NCI-H2196 treated with DMSO at 0.1 percent for 48 hours (cell line): ENCODE data around the gene CDRT4.

ENCODE experiments used
- DNase-seq: peaks from one replicate; lab custom pipeline; 2025; ENCODE audit not compliant: unreplicated experiment; lab: John Stamatoyannopoulos, UW

CDRT4 gene

DNA sequence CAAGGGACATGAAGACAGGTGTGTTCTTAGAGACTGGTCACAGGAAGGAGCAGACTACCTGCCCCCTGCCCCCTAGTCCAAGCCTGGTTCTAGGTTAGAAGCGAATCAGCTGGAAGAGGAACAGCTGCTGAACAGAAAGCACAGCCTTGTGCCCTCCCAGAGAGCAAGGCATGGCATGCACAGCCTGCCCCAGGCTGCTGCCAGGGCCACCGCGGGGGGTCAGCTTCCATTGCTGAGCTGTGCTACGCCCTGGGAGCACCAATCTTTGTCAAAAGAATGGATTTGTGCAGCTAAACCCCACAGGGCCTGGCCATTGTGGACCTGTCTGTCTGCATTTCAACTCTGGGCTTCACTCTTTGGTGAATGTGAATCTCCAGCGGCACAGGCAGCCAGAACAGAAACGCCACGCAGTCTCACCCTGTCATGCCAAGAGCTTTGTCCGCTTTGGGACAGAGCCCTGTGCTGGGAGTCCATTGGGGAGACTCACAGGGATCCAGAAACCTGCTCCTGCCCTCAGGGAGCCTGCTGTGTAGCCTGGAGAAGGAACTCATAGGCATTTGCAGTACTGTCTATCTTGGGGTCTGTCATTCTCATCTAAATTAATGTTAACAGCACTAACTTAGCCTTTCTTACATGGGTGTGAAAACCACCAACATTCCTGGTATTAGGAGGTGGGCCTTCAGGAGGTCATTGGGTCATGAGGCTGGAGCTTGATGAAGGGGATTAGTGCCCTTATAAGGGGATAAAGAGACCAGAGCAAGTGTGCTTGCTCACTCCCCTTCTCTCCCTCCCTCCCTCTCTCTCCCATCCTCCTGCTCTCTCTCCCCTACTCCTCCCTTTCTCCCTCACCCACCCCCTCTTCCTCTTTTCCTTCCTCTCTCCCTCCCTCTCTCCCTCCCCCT, 25.6 kb upstream of the CDRT4 start:
- no peak for DNase-seq

DNA sequence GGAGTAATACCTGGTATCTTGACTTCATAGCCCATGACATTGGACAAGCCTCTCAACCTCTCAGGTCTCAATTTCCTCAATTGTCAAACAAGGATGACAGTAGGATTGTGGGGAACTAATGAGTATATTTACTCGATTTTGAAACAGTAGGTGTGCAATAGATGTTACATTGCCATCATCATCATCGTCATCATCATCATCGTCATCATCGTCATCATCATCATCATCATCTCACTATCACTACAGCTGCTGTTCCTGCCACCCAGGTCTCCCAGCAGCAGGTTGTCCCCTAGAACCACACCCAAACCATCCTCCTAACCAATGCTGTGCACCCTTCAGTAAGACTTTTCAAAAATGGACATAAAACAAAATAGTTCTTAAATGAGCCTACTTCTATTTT, 24.8 kb upstream of the CDRT4 start:
- no peak for DNase-seq

DNA sequence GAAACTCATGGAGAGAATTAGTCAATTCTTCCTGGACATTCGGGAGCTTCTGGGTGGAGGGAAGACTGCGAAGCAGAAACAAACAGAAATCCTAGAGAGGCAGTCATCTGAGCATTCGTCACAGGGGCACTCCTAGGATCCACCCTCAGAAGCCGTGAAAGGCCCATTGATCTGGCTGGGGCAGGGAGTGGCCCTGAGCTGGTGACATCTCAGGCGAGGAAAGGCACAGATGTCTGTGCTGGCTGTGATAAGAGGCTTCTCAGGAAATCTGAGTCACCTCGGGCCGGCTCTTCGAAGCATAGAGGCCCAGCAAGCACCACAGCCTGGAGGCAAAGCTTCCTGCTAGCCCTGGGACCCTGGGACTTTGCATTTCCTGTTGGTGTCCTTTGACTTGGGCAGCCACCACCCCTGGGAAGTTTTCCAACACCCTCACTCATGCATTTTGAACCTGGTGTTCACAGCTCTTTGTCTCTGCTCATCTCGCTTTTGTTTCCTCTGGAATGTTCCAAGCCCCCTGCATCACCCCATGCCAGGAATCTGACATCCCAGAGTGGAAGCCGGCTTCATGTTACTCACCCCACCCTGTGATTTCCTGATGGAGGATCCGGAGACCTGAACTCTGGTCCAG, 23.3 kb upstream of the CDRT4 start:
- DNase-seq = no peak

- no peak for DNase-seq
Observed at GRCh38 chr17:15488557-15488956, 21.1 kb upstream of the CDRT4 start.

GRCh38 chr17:15485045-15485444, 17.6 kb upstream of the CDRT4 start:
- no peak for DNase-seq

GRCh38 chr17:15483431-15483830, 16.0 kb upstream of the CDRT4 start:
- no peak for DNase-seq

GRCh38 chr17:15482476-15482875, 15.1 kb upstream of the CDRT4 start:
- no peak for DNase-seq

GRCh38 chr17:15481481-15481880, 14.1 kb upstream of the CDRT4 start:
- no peak for DNase-seq

DNA sequence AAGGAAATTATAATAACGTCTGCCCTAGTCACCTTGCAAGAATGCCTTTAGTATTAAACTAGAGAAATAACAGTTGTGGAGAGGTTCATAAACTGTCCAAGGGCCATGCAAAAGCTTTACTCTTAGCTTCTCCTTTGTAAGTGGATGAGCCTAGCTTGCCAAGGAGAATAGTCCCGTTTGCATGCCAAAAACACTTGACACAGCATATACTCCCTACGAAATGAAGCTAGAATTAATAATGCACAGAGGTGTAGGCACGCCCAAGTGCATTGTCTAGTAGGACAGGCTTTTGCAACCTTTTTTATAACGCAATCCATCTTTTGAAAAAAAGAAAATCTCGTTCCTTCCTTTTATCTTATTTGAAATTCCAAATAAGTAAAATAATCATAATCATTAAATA, 12.8 kb upstream of the CDRT4 start:
- DNase-seq = no peak

DNA sequence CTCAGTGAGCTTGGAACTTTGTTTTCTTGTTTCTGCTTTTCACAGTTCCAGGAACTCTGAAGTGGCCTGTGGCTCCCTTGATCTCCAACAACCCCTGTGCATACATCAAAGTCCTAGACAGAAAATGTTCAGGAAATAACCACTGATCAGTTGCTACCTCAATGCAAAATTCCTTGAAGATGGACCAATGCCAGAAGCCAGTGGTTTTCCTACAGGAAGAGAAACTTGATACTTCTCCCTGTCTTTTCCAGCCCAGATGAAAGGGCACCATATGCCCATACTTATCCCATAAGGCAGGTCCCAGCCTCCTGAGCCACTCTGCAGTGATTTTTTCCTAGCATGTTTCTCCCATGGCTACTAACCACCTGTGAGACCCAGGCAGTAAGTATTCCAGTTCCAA, 12.3 kb upstream of the CDRT4 start:
- no peak for DNase-seq

- no peak for DNase-seq
Observed at GRCh38 chr17:15478845-15479244, 11.4 kb upstream of the CDRT4 start.

DNA sequence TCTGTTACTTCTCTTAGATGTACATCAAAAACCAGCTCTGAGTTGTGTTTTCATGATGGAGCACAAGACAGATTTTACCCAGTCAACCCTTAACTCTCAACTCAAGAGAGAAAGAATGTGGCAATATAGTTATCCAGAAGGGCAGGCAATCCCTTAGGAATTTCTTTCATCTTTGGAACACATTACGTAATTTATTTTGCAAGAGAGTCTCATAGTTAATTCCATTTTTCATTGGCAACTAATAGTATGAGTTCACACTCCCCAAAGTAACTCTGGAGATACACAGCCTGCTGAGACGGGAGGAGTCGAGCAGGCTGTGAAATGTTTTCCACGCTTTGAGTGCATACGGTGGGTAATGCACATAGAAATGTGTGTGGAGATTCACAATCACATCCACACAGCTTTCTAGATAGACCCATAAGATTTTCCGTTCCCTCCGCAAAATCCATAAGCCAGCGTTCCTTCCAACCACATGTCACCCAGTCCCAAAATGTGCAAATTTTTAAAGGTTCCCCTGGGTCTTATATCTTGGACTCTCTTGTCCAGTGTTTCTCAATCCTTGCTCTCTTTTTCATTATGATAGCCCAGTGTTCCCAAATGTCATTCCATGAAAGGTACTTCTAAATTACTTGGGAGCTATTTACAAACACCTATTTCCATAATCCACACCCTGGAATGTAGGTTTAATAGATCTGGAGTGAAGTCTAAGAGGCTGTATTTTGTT, 8.4 kb upstream of the CDRT4 start:
- DNase-seq = no peak

DNA sequence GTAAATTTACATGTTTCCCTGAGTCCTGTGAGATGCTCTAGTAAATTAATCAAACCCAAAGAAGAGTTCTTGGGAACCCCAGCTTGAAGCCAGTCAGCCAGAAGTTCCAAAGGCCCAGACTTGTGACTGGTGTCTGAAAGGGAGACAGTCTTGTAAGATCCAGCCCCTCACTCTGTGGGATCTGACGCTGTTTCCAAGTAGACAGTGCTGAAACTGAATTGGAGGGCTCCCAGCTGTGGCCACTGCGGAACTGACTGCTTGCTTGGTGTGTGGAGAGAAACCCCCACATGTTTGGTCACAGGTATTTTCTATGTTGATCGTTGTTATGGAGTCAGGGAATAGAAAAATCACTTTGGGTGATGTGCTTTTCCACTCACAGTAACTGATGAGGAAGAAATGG, 5.5 kb upstream of the CDRT4 start:
- DNase-seq = no peak

GRCh38 chr17:15470536-15470935, 3.1 kb upstream of the CDRT4 start:
- DNase-seq = no peak

DNA sequence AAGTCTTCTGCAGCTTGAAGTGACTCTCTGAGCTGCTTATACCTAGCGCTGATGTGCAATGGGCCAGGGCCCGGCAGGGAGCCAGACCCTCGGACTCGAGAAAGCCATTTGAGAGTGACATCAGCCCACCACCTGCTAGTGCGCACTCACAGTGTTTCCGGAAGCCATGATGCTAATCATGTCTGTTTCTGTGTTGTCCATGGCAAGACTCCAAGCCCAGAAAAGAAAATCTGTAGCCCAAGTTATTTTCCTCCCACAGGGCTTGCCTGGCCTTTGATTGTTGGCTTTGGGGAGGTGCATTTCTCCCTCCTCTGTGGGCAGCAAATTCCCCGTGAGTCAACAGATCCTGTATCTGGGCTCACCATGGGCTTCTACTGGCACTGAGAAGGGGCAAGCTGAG, 1.8 kb upstream of the CDRT4 start:
- DNase-seq = no peak

DNA sequence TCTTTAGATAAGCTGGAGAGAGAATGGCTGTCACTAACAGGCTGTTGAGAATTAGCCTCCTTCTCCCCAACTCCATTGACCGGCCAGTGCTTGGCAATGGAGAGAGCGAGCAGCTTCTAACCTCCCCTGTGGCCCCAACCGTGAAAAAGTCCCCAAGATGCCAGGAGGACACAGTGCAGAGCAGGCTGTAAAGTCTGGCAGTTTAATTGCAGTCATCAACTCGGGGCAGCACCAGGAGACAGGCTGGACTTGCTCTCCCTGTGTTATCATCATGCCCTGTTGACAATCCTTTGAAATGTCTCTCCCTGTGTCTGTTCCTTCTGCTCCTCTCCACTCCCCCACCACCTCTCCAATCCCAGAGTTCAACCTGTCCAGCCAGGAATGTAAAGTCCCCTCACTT, 705 bp upstream of the CDRT4 start:
- DNase-seq = no peak

DNA sequence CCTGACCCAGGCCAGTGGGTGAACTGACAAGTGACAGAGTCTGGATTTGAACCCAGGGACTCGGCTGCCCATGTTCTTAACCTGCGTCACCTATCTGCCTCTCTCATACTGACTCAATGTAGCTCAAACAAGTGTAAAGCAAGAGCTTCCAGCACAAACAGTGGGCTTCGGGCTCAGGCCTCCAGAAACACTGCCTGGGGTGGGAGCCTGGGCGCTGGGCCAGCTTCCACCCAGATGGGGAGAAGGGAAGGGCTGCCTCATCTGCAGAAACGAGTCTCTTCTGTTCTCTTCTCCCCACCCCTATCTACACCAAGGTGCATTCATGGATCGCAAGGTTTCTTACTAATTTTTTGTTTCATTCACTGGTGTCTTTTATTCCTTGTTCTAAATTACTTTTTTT, 1.3 kb downstream of the CDRT4 start:
- no peak for DNase-seq

DNA sequence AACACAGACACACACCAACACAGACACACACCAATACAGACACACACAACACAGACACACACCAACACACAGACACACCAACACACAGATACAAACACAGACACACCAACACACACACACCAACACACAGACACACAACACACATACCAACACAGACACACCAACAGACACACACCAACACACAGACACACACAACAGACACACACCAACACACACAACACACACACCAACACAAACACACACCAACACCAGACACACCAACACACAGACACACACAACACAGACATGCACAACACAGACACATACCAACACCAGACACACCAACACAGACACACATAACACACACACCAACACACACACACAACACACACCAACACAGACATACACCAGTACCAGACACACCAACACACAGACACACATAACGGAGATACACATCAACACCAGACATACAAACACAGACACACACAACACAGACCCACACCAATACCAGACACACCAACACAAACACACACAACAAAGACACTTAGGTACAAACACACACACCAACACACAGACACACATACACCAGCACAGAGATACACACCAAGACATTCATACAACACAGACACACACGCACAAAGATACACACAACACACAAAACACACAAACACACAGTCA, 2.2 kb downstream of the CDRT4 start:
- DNase-seq = no peak

- no peak for DNase-seq
Observed at GRCh38 chr17:15464231-15464985, 3.0 kb downstream of the CDRT4 start.

DNA sequence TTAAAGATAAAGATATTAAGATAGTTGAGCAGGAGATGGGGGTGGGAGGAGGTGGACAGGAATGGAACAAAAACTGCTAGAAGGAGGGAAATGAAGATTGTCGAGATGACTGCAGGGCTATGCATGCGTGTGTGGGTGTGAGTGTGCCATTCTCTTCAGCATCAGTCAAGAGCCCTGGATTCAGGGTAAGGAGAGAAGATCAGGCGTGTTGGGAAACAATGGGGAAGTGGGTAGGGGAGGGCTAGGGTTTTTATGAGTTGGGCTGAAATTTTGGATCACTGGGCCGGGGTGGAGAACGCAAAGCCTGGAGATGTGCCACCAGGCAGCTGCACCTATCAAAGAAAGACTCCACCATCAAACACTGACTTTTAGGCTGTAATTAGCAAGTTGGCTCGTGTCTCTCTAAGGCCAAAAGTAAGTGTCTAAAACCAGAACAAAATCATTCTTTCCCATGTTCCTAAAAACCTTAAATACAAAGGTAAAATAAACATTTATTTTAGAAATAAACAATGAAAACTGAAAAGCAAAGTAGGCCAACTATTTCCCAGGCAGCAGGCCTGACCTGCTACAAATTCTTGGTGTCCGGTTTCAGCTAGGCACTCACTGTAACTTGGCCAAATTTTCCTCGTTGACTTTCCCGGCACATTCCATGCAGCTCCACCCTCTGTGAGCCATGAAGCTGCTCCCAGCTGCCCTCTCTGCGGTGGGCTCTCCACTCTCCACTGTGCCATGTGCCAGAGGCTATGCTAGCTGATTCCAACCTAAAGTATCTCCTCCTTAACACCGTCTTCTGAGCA, 4.2 kb downstream of the CDRT4 start:
- peak; percentile 13 for DNase-seq
